HCT116 (cell line): ENCODE measurements around the gene TMPRSS9. TPM values are rescaled to one million over a fixed set of nuclear protein-coding genes. Genes with fewer than 3 reads are reported as not detected.
"Not testable (repeated sequence)": the region's sequence is repeated elsewhere in the genome, so short reads cannot be mapped to it uniquely, and the experiment has no call there.

Experiments
- ATAC-seq: fragments of 200-7000 bp; cut with Tn5 transposase; 2 replicates; pipeline ENCODE4 v1.9.1; 2020; ENCODE audit warnings: mild to moderate bottlenecking, moderate library complexity
- BruUV-seq: library from RNA; stranded (reverse); fragments of 400-500 nt; replicated peaks from 2 replicates; lab custom pipeline; 2021; lab: Mats Ljungman, UMichigan
- CTCF ChIA-PET: fragments of 300-600 bp; sonication (Branson Sonifier 250); formaldehyde crosslinking; loops from one replicate; lab custom pipeline; 2021; ENCODE audit warnings: antibody characterized with exemption; lab: Charles Lee
- POLR2A ChIA-PET: fragments of 300-600, 350-600 bp; sonication (Branson Sonifier 250); formaldehyde crosslinking; loops from one replicate; lab custom pipeline; 2021; ENCODE audit warnings: antibody characterized with exemption; lab: Charles Lee
- RAD21 ChIA-PET, 2 experiments: fragments of 300-600 bp; sonication (Branson Sonifier 250); formaldehyde crosslinking; loops; one replicate each; lab custom pipeline; 2023; ENCODE audit warnings: low total read pairs in 2 of 2; ENCODE audit not compliant: uncharacterized antibody in 2 of 2, unreplicated experiment in 2 of 2, low non-redundant PET in 1 of 2; lab: Charles Lee
- DNase-seq: peaks from one replicate; pipeline ENCODE4 v3.0.0-alpha.2; 2010; ENCODE audit warnings: low read depth, low spot score
- H2AFZ ChIP-seq: fragments of 200-600 bp; shearing (Covaris generic), sonication (generic); 2 replicates; pipeline ENCODE4 v1.6.1; 2017; ENCODE audit warnings: low read depth, mixed run types, mixed read lengths, antibody characterized with exemption, low read length; ENCODE audit not compliant: poor library complexity, severe bottlenecking
- H3K27ac ChIP-seq: 2 replicates; pipeline ENCODE4 v1.5.1; 2012; ENCODE audit warnings: low read depth, low read length
- H3K27me3 ChIP-seq: fragments of 200-600 bp; sonication (generic); 2 replicates; pipeline ENCODE4 v1.6.1; 2016; ENCODE audit warnings: mixed run types, low read length, mixed read lengths; ENCODE audit not compliant: insufficient read depth
- H3K36me3 ChIP-seq, 2 experiments: fragments of 200-500 bp in 1 of 2; fragments of 200-600 bp in 1 of 2; sonication (Bioruptor generic) in 1 of 2; sonication (generic) in 1 of 2; 2 replicates each; pipeline versions ENCODE4 v1.5.1 to v1.6.1; 2014 to 2016; ENCODE audit warnings: low read length in 2 of 2, inconsistent platforms in 1 of 2, mixed read lengths in 1 of 2, mixed run types in 1 of 2; ENCODE audit not compliant: insufficient read depth in 2 of 2, control insufficient read depth in 1 of 2
- H3K4me1 ChIP-seq, 2 experiments: fragments of 200-600 bp in 1 of 2; sonication (generic) in 1 of 2; 2 replicates each; pipeline versions ENCODE4 v1.5.1 to v1.6.1; 2012 to 2017; ENCODE audit warnings: low read length in 2 of 2, inconsistent platforms in 1 of 2, mild to moderate bottlenecking in 1 of 2, mixed read lengths in 1 of 2, mixed run types in 1 of 2, moderate library complexity in 1 of 2; ENCODE audit not compliant: insufficient read depth in 2 of 2, control insufficient read depth in 1 of 2
- H3K4me2 ChIP-seq: fragments of 200-600 bp; sonication (generic); 2 replicates; pipeline ENCODE4 v1.6.1; 2017; ENCODE audit warnings: mixed run types, low read length, mixed read lengths
- H3K4me3 ChIP-seq, 2 experiments: fragments of 200-600 bp in 1 of 2; sonication (generic) in 1 of 2; replicated peaks in 1 of 2; 2 replicates each; pipeline ENCODE4 v1.5.1; 2011 to 2016; ENCODE audit warnings: low read length in 2 of 2, control low read depth in 1 of 2, low read depth in 1 of 2, mild to moderate bottlenecking in 1 of 2, mixed read lengths in 1 of 2, mixed run types in 1 of 2
- H3K79me2 ChIP-seq: fragments of 200-600 bp; sonication (generic); 2 replicates; pipeline ENCODE4 v1.6.1; 2017; ENCODE audit warnings: mild to moderate bottlenecking, mixed run types, low read length, moderate library complexity, mixed read lengths; ENCODE audit not compliant: insufficient read depth
- H3K9ac ChIP-seq: fragments of 200-600 bp; sonication (generic); 2 replicates; pipeline ENCODE4 v1.6.1; 2016; ENCODE audit warnings: low read length, mixed read lengths
- H3K9me2 ChIP-seq: fragments of 200-600 bp; sonication (generic), shearing (Covaris generic); 2 replicates; pipeline ENCODE4 v1.6.1; 2017; ENCODE audit warnings: mixed run types, mild to moderate bottlenecking, moderate library complexity; ENCODE audit not compliant: insufficient read depth
- H3K9me3 ChIP-seq, 2 experiments: fragments of 200-500 bp in 1 of 2; fragments of 200-600 bp in 1 of 2; sonication (Bioruptor generic) in 1 of 2; sonication (generic) in 1 of 2; 2 replicates each; pipeline ENCODE4 v1.6.1; 2014 to 2017; ENCODE audit warnings: low read length in 2 of 2, mixed read lengths in 2 of 2, inconsistent platforms in 1 of 2, low read depth in 1 of 2, mild to moderate bottlenecking in 1 of 2, mixed run types in 1 of 2, moderate library complexity in 1 of 2; ENCODE audit not compliant: control insufficient read depth in 1 of 2, insufficient read depth in 1 of 2
- H4K20me1 ChIP-seq: fragments of 200-600 bp; sonication (generic), shearing (Covaris generic); 2 replicates; pipeline ENCODE4 v1.6.1; 2017; ENCODE audit warnings: mixed run types, mild to moderate bottlenecking, moderate library complexity; ENCODE audit not compliant: insufficient read depth
- CBX3 ChIP-seq: IDR thresholded peaks from 2 replicates; pipeline ENCODE4 v1.6.1; 2012; ENCODE audit warnings: low read depth
- CEBPB ChIP-seq: IDR thresholded peaks from 2 replicates; pipeline ENCODE4 v1.6.1; 2012; ENCODE audit warnings: low read depth
- ELF1 ChIP-seq: IDR thresholded peaks from 2 replicates; pipeline ENCODE4 v1.6.1; 2012; ENCODE audit warnings: low read depth, borderline replicate concordance
- EZH2phosphoT487 ChIP-seq: fragments of 200-600 bp; IDR thresholded peaks from 2 replicates; pipeline ENCODE4 v1.6.1; 2018; ENCODE audit warnings: antibody characterized with exemption, borderline replicate concordance
- FOSL1 ChIP-seq: IDR thresholded peaks from 2 replicates; pipeline ENCODE4 v1.6.1; 2012; ENCODE audit warnings: low read depth
- POLR2AphosphoS5 ChIP-seq: IDR thresholded peaks from 2 replicates; pipeline ENCODE4 v1.6.1; 2011; ENCODE audit warnings: mild to moderate bottlenecking, low read depth, low read length, moderate library complexity
- RAD21 ChIP-seq: IDR thresholded peaks from 2 replicates; pipeline ENCODE4 v1.6.1; 2012; ENCODE audit warnings: low read depth, mild to moderate bottlenecking
- SIN3A ChIP-seq: IDR thresholded peaks from 2 replicates; pipeline ENCODE4 v1.6.1; 2012; ENCODE audit warnings: low read depth
- SP1 ChIP-seq: IDR thresholded peaks from 2 replicates; pipeline ENCODE4 v1.6.1; 2012; ENCODE audit warnings: low read depth
- SRF ChIP-seq: IDR thresholded peaks from 2 replicates; pipeline ENCODE4 v1.6.1; 2012; ENCODE audit warnings: low read depth
- TCF7L2 ChIP-seq: IDR thresholded peaks from 2 replicates; pipeline ENCODE4 v1.7.0; 2011; ENCODE audit warnings: borderline replicate concordance, inconsistent platforms; ENCODE audit not compliant: insufficient read depth, insufficient read length; ENCODE audit errors: extremely low read depth
- YY1 ChIP-seq: IDR thresholded peaks from 2 replicates; pipeline ENCODE4 v1.6.1; 2011; ENCODE audit warnings: low read length, low read depth, moderate library complexity, mild to moderate bottlenecking; ENCODE audit not compliant: insufficient replicate concordance; ENCODE audit errors: extremely low read depth
- ZFX ChIP-seq: fragments of 450-650 bp; IDR thresholded peaks from 2 replicates; pipeline ENCODE4 v1.6.1; 2017
- intact Hi-C: fragments of 100-400 bp; cut with micrococcal nuclease; formaldehyde crosslinking; loops from 2 replicates; pipeline ENCODE4 v1.10.0; 2022
- total RNA-seq: library from RNA; stranded (reverse); gene quantifications from one replicate; pipeline ENCODE4 v1.2.1, GENCODE V29; 2021; ENCODE audit not compliant: unreplicated experiment
- TF ChIP-seq, protein P1 (sequence below): IDR thresholded peaks from 2 replicates; pipeline ENCODE4 v1.6.1; 2012; ENCODE audit warnings: low read depth
- TF ChIP-seq, protein P2 (sequence below): IDR thresholded peaks from 2 replicates; pipeline ENCODE4 v1.6.1; 2012
- TF ChIP-seq, protein P3 (sequence below): IDR thresholded peaks from 2 replicates; pipeline ENCODE4 v1.6.1; 2012

TMPRSS9 gene
- total RNA-seq, 1 experiment from 2014 or later, result not detected

DNA sequence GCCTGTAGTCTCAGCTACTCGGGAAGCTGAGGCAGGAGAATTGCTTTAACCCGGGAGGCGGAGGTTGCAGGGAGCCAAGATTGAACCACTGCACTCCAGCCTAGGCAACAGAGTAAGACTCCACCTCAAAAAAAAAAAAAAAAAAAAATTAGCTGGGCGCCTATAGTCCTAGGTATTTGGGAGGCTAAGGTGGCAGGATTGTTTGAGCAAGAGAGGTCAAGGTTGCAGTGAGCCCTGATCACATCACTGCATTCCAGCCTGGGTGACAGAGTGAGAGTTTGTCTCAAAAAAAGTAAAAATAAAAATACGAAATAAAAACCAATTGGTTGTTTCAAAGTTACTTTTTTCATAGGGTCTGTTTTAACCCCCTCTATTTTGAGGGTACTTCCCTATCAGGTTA is 98.0 kb downstream of the TMPRSS9 start:
- no peak for ATAC-seq
- H3K9me2 ChIP-seq, result no peaks in the 10 kb centered on the region
- no peaks in the 10 kb centered on the region for H3K27me3 ChIP-seq
- intact Hi-C loops, result no loop called here
- no peaks in the 10 kb centered on the region for H3K36me3 ChIP-seq
- TF ChIP-seq ELF1 (no peak), POLR2AphosphoS5 (no peak), SP1 (no peak), CBX3 (no peak), SRF (no peak), EZH2phosphoT487 (no peak), TCF7L2 (no peak), RAD21 (no peak), ZFX (no peak), SIN3A (no peak), YY1 (no peak), CEBPB (no peak), FOSL1 (no peak)
- TF ChIP-seq, protein P1, sequence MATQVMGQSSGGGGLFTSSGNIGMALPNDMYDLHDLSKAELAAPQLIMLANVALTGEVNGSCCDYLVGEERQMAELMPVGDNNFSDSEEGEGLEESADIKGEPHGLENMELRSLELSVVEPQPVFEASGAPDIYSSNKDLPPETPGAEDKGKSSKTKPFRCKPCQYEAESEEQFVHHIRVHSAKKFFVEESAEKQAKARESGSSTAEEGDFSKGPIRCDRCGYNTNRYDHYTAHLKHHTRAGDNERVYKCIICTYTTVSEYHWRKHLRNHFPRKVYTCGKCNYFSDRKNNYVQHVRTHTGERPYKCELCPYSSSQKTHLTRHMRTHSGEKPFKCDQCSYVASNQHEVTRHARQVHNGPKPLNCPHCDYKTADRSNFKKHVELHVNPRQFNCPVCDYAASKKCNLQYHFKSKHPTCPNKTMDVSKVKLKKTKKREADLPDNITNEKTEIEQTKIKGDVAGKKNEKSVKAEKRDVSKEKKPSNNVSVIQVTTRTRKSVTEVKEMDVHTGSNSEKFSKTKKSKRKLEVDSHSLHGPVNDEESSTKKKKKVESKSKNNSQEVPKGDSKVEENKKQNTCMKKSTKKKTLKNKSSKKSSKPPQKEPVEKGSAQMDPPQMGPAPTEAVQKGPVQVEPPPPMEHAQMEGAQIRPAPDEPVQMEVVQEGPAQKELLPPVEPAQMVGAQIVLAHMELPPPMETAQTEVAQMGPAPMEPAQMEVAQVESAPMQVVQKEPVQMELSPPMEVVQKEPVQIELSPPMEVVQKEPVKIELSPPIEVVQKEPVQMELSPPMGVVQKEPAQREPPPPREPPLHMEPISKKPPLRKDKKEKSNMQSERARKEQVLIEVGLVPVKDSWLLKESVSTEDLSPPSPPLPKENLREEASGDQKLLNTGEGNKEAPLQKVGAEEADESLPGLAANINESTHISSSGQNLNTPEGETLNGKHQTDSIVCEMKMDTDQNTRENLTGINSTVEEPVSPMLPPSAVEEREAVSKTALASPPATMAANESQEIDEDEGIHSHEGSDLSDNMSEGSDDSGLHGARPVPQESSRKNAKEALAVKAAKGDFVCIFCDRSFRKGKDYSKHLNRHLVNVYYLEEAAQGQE, result no peak
- TF ChIP-seq, protein P2, sequence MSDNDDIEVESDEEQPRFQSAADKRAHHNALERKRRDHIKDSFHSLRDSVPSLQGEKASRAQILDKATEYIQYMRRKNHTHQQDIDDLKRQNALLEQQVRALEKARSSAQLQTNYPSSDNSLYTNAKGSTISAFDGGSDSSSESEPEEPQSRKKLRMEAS, result no peak
- TF ChIP-seq, protein P3, sequence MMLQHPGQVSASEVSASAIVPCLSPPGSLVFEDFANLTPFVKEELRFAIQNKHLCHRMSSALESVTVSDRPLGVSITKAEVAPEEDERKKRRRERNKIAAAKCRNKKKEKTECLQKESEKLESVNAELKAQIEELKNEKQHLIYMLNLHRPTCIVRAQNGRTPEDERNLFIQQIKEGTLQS, result no peak
- H3K9ac ChIP-seq, result no peak overlapping the region
- BruUV-seq, result no TSS peak
- ChIA-PET POLR2A (interaction anchor here (1.0 to 1.2 kb wide), 3 partner anchors 11 to 186 kb away, joined by 3 read pairs; no protein-coding TSS in a partner anchor), RAD21 (no interaction called here), CTCF (interaction anchor here (1.6 kb wide), 1 partner anchor 153 kb away, joined by 6 read pairs; no protein-coding TSS in a partner anchor)
- no peaks in the 10 kb centered on the region for H3K9me3 ChIP-seq
- no peak overlapping the region for H3K4me3 ChIP-seq
- peaks cover 3% of the 10 kb centered on the region; the same call in 1 of the 2 replicates for H4K20me1 ChIP-seq
- H3K27ac ChIP-seq, result no peak overlapping the region
- peaks cover 9 to 48% of the 10 kb centered on the region in 2 experiments; a peak in 3 of 4 replicates for H3K4me1 ChIP-seq
- DNase-seq, result no peak
- H3K4me2 ChIP-seq, result no peak overlapping the region
- H2AFZ ChIP-seq, result no peak overlapping the region
- peaks cover 40% of the 10 kb centered on the region for H3K79me2 ChIP-seq

DNA sequence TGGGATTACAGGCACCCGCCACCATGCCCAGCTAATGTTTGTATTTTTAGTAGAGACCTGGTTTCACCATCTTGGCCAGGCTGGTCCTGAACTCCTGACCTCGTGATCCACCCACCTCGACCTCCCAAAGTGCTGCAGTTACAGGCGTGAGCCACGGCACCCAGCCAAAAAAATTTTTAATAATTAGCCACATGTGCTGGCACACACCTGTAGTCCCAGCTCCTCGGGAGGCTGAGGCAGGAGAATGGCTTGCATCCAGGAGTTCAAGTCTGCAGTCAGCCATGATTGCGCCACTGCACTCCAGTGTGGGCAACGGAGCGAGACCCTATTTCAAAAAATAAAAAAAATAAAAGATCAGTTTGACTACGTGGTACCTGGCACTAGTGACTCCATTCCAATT is 98.7 kb downstream of the TMPRSS9 start:
- H3K79me2 ChIP-seq, result peaks cover 33% of the 10 kb centered on the region
- CTCF ChIA-PET, H3K9ac ChIP-seq, H2AFZ ChIP-seq, intact Hi-C loops, BruUV-seq, H4K20me1 ChIP-seq, H3K36me3 ChIP-seq, RAD21 ChIA-PET, POLR2A ChIA-PET, H3K27me3 ChIP-seq, ATAC-seq, H3K9me2 ChIP-seq, H3K27ac ChIP-seq, H3K9me3 ChIP-seq, H3K4me2 ChIP-seq, H3K4me3 ChIP-seq, DNase-seq: not testable (repeated sequence)
- peaks cover 9 to 55% of the 10 kb centered on the region in 2 experiments; a peak in 3 of 4 replicates for H3K4me1 ChIP-seq
